MM.1S (cell line): ENCODE measurements around the gene SLC25A34.

Source experiments
- DNase-seq: peaks from one replicate; pipeline ENCODE4 v3.0.0-alpha.2; 2015
- H2AFZ ChIP-seq: fragments of 300-600 bp; sonication (generic); 2 replicates; pipeline ENCODE4 v1.6.0; 2016; ENCODE audit warnings: antibody characterized with exemption, low read length
- H3F3A ChIP-seq: fragments of 300-600 bp; sonication (generic); 2 replicates; pipeline ENCODE4 v1.6.1; 2016; ENCODE audit warnings: mild to moderate bottlenecking, antibody characterized with exemption, low read length, moderate library complexity, mixed read lengths; ENCODE audit not compliant: insufficient read depth
- H3K27ac ChIP-seq: fragments of 300-600 bp; sonication (generic); 2 replicates; pipeline ENCODE4 v1.5.1; 2016; ENCODE audit warnings: mild to moderate bottlenecking, low read length
- H3K27me3 ChIP-seq: fragments of 300-600 bp; sonication (generic); replicated peaks from 2 replicates; pipeline ENCODE4 v1.6.0; 2016; ENCODE audit warnings: low read length; ENCODE audit not compliant: insufficient read depth
- H3K36me3 ChIP-seq: fragments of 300-600 bp; sonication (generic); replicated peaks from 2 replicates; pipeline ENCODE4 v1.6.1; 2016; ENCODE audit warnings: mild to moderate bottlenecking, low read length, mixed read lengths; ENCODE audit not compliant: insufficient read depth
- H3K4me1 ChIP-seq: fragments of 300-600 bp; sonication (generic); 2 replicates; pipeline ENCODE4 v1.6.1; 2016; ENCODE audit warnings: low read length, mixed read lengths
- H3K4me2 ChIP-seq: fragments of 300-600 bp; sonication (generic); 2 replicates; pipeline ENCODE4 v1.6.0; 2016; ENCODE audit warnings: low read depth, low read length
- H3K4me3 ChIP-seq: fragments of 300-600 bp; sonication (generic); 2 replicates; pipeline ENCODE4 v1.5.1; 2016; ENCODE audit warnings: low read length, mixed read lengths
- H3K79me2 ChIP-seq: fragments of 300-600 bp; sonication (generic); 2 replicates; pipeline ENCODE4 v1.6.1; 2016; ENCODE audit warnings: mixed run types, low read length, mixed read lengths
- H3K9ac ChIP-seq: fragments of 300-600 bp; sonication (generic); 2 replicates; pipeline ENCODE4 v1.6.1; 2016; ENCODE audit warnings: low read length, mixed read lengths
- H3K9me2 ChIP-seq: fragments of 300-600 bp; sonication (generic); replicated peaks from 2 replicates; pipeline ENCODE4 v1.6.1; 2016; ENCODE audit warnings: mild to moderate bottlenecking, low read length, mixed read lengths; ENCODE audit not compliant: insufficient read depth
- H3K9me3 ChIP-seq: fragments of 300-600 bp; sonication (generic); replicated peaks from 2 replicates; pipeline ENCODE4 v1.6.1; 2016; ENCODE audit warnings: mild to moderate bottlenecking, low read length, mixed read lengths; ENCODE audit not compliant: insufficient read depth
- H4K20me1 ChIP-seq: fragments of 300-600 bp; sonication (generic); 2 replicates; pipeline ENCODE4 v1.6.1; 2016; ENCODE audit warnings: mild to moderate bottlenecking, low read length, moderate library complexity, mixed read lengths; ENCODE audit not compliant: insufficient read depth
- CTCF ChIP-seq: fragments of 300-600 bp; sonication (generic); IDR thresholded peaks from 2 replicates; pipeline ENCODE4 v1.5.1; 2016; ENCODE audit warnings: antibody characterized with exemption, low read length, mixed read lengths
- EZH2 ChIP-seq: fragments of 300-600 bp; sonication (generic); optimal IDR thresholded peaks from 2 replicates; pipeline ENCODE3; 2017; ENCODE audit warnings: low read depth, mild to moderate bottlenecking, antibody characterized with exemption, low read length, mixed read lengths
- EZH2phosphoT487 ChIP-seq: fragments of 300-600 bp; sonication (generic); IDR thresholded peaks from 2 replicates; pipeline ENCODE4 v1.6.1; 2018; ENCODE audit warnings: antibody characterized with exemption, low read length

SLC25A34 gene

GRCh38 chr1:15730936-15731335, 5.1 kb upstream of the SLC25A34 start:
- Histone ChIP-seq H4K20me1 (no peaks in the 10 kb centered on the region), H2AFZ (no peak overlapping the region), H3K36me3 (no peaks in the 10 kb centered on the region; the same call in 1 of the 2 replicates), H3K4me3 (no peak overlapping the region), H3K79me2 (no peaks in the 10 kb centered on the region), H3K4me1 (no peaks in the 10 kb centered on the region), H3K9ac (no peak overlapping the region), H3F3A (no peaks in the 10 kb centered on the region), H3K4me2 (no peak overlapping the region), H3K9me2 (no peaks in the 10 kb centered on the region), H3K27me3 (no peaks in the 10 kb centered on the region), H3K27ac (no peak overlapping the region), H3K9me3 (no peaks in the 10 kb centered on the region)
- TF ChIP-seq CTCF (no peak), EZH2 (no peak)
- DNase-seq: no peak

- no peak for DNase-seq
- no peaks in the 10 kb centered on the region for H3K79me2 ChIP-seq
- no peaks in the 10 kb centered on the region for H3K27me3 ChIP-seq
- no peak for TF ChIP-seq EZH2phosphoT487
- no peak for TF ChIP-seq EZH2
- TF ChIP-seq CTCF: no peak
- no peaks in the 10 kb centered on the region for H3K9me2 ChIP-seq
- no peaks in the 10 kb centered on the region for H3K4me1 ChIP-seq
- H4K20me1 ChIP-seq: no peaks in the 10 kb centered on the region
- no peaks in the 10 kb centered on the region for H3K9me3 ChIP-seq
- H3K4me3 ChIP-seq: no peak overlapping the region
- no peak overlapping the region for H3K9ac ChIP-seq
- no peak overlapping the region for H3K4me2 ChIP-seq
- H3K36me3 ChIP-seq: no peaks in the 10 kb centered on the region
- no peak overlapping the region for H2AFZ ChIP-seq
- H3K27ac ChIP-seq: no peak overlapping the region
- no peaks in the 10 kb centered on the region for H3F3A ChIP-seq
Observed at GRCh38 chr1:15731735-15732685, 4.0 kb upstream of the SLC25A34 start.

- no peak for TF ChIP-seq EZH2phosphoT487
- no peak for TF ChIP-seq EZH2
- TF ChIP-seq CTCF: no peak
- H2AFZ ChIP-seq: no peak overlapping the region
- H3K4me3 ChIP-seq: no peak overlapping the region
- H3K9ac ChIP-seq: no peak overlapping the region
- H3K27ac ChIP-seq: no peak overlapping the region
- H3K79me2 ChIP-seq: no peaks in the 10 kb centered on the region
- H3F3A ChIP-seq: no peaks in the 10 kb centered on the region
- no peaks in the 10 kb centered on the region for H3K27me3 ChIP-seq
- no peaks in the 10 kb centered on the region for H3K36me3 ChIP-seq
- no peak for DNase-seq
- no peak overlapping the region for H3K4me2 ChIP-seq
- H3K4me1 ChIP-seq: no peaks in the 10 kb centered on the region
- no peaks in the 10 kb centered on the region for H3K9me2 ChIP-seq
- no peaks in the 10 kb centered on the region for H4K20me1 ChIP-seq
- H3K9me3 ChIP-seq: no peaks in the 10 kb centered on the region
Observed at GRCh38 chr1:15732686-15733081, 3.4 kb upstream of the SLC25A34 start.
